Activated CD4-positive, alpha-beta T cell treated with anti-CD3 and anti-CD28 coated beads, Interleukin-2, amount 10 ng/mL, durations not matched to agents 7 days and 5 days (primary cell): Measurements from ENCODE around the gene ALAS2. TPM values are rescaled to one million over a fixed set of nuclear protein-coding genes. Genes with fewer than 3 reads are reported as not detected.

ENCODE experiments used
- total RNA-seq, 2 experiments: library from RNA; stranded (reverse); gene quantifications; one replicate each; pipeline ENCODE4 v1.2.3, GENCODE V29; 2021

The ALAS2 gene
- total RNA-seq, 2 experiments from 2014 or later = not detected

Other genes starting within 250 kb of the ALAS2 start
- not detected for gene ITIH6, start 232.7 kb downstream of the ALAS2 start, total RNA-seq
- 10 to 100 TPM; 46.3 to 54.2 TPM for gene MAGED2, start 223.2 kb downstream of the ALAS2 start, total RNA-seq
- under 1 TPM; 0.54 to 0.74 TPM for gene TRO, start 110.2 kb downstream of the ALAS2 start, total RNA-seq
- gene PFKFB1, start 36.8 kb downstream of the ALAS2 start, total RNA-seq = under 1 TPM; 0.23 to 0.64 TPM
- gene APEX2, start 30.6 kb downstream of the ALAS2 start, total RNA-seq = 10 to 100 TPM; 24.7 to 24.9 TPM
- gene PAGE2B, start 44.1 kb upstream of the ALAS2 start, total RNA-seq = not detected
- gene PAGE2, start 58.0 kb upstream of the ALAS2 start, total RNA-seq = not detected
- gene PAGE5, start 189.4 kb upstream of the ALAS2 start, total RNA-seq = not detected
- gene PAGE3, start 233.9 kb upstream of the ALAS2 start, total RNA-seq = not detected